ENCODE data around the gene KHDRBS1. TPM values are rescaled to one million over a fixed set of nuclear protein-coding genes. Genes with fewer than 3 reads are reported as not detected.
"Not testable (repeated sequence)": the region's sequence is repeated elsewhere in the genome, so short reads cannot be mapped to it uniquely, and the experiment has no call there.

Gene KHDRBS1
- polyA plus RNA-seq, 1 of the 3 experiments (the other 2 are of a cell fraction), result 52.8 TPM

GRCh38 chr1:32063261-32063681 is 49.6 kb downstream of the KHDRBS1 start:
- DNase-seq, result peak; percentile 55

GRCh38 chr1:32065613-32066488 is 52.2 kb downstream of the KHDRBS1 start:
- H3K4me3 ChIP-seq (ENCODE audit: low read depth in 2 of 2, low read length in 1 of 2); H3K9me3 ChIP-seq; H3K27me3 ChIP-seq (ENCODE audit: insufficient read depth); POLR2A ChIA-PET; H3K9me2 ChIP-seq; H2AFZ ChIP-seq (ENCODE audit: low read depth); DNase-seq; H3K79me2 ChIP-seq (ENCODE audit: insufficient read depth); H3K9ac ChIP-seq: not testable (repeated sequence)
- peaks cover 72% of the 10 kb centered on the region for H3F3A ChIP-seq (replicated peaks; ENCODE audit: insufficient read depth)
- WGBS (ENCODE audit: low lambda C conversion rate), result 58% methylated on average over 21 of the region's 21 CpGs
- peaks cover 12 to 47% of the 10 kb centered on the region in 2 experiments; a peak in 3 of 4 replicates for H3K4me1 ChIP-seq (ENCODE audit: control insufficient read depth in 1 of 2, insufficient read depth in 2 of 2, low read depth in 1 of 2, low read length in 1 of 2)
- CTCF ChIA-PET, result interaction anchor here (1.1 kb wide), 1 partner anchor 102 kb away, joined by 5 read pairs; no protein-coding TSS in a partner anchor
- peak overlapping the region; percentile 57; the same call in 1 of the 2 replicates for H3K4me2 ChIP-seq
- peaks cover 22% of the 10 kb centered on the region for H4K20me1 ChIP-seq (ENCODE audit: insufficient read depth)
- peak overlapping the region in 1 of 2 experiments; percentile 66; a peak in 1 of 4 replicates for H3K27ac ChIP-seq (ENCODE audit: low read depth in 2 of 2, low read length in 1 of 2)
- H3K36me3 ChIP-seq (replicated peaks in 1 of 2; ENCODE audit: control insufficient read depth in 1 of 2, insufficient read depth in 2 of 2, low read length in 1 of 2), result peaks cover 14 to 23% of the 10 kb centered on the region in 2 experiments

More at GRCh38 chr1:32063261-32063681, 49.6 kb downstream of the KHDRBS1 start:
- TF ChIP-seq RFX5 (IDR thresholded peaks at IDR 0.05; ENCODE audit: low read length), result no peak
- TF ChIP-seq USF1 (IDR thresholded peaks at IDR 0.05; ENCODE audit: borderline replicate concordance, low read depth), result no peak
- peak; percentile 68 for TF ChIP-seq CTCF (IDR thresholded peaks at IDR 0.05)
- no peak for TF ChIP-seq CHD2 (IDR thresholded peaks at IDR 0.05; ENCODE audit: low read length, partially characterized antibody)
- no peak for TF ChIP-seq NFIC (IDR thresholded peaks at IDR 0.05; ENCODE audit: borderline replicate concordance)
- TF ChIP-seq RCOR1 (IDR thresholded peaks at IDR 0.05; ENCODE audit: low read length), result no peak
- no peak for TF ChIP-seq RXRA (IDR thresholded peaks at IDR 0.05; ENCODE audit: borderline replicate concordance, low read depth)
- no peak for TF ChIP-seq MEF2A (IDR thresholded peaks at IDR 0.05; ENCODE audit: borderline replicate concordance, low read depth)
- peak; percentile 72 for TF ChIP-seq RAD21 (IDR thresholded peaks at IDR 0.05; ENCODE audit: low read length)
- TF ChIP-seq EZH2phosphoT487 (IDR thresholded peaks at IDR 0.05; ENCODE audit: borderline replicate concordance, low read depth), result no peak
- TF ChIP-seq TEAD4 (IDR thresholded peaks at IDR 0.05; ENCODE audit: borderline replicate concordance, insufficient read depth), result no peak
- TF ChIP-seq SMC3 (IDR thresholded peaks at IDR 0.05; ENCODE audit: low read depth, low read length), result peak; percentile 49
- ChIA-PET CTCF (interaction anchor here (1.0 to 1.9 kb wide), 13 partner anchors 9 to 273 kb away, joined by 3 to 10 read pairs (median 4); partner anchors contain the start of gene KHDRBS1), POLR2A (interaction anchor here (1.0 to 1.7 kb wide), 2 partner anchors 10 to 26 kb away, joined by 3 to 12 read pairs; partner anchors contain the start of gene TMEM39B)
- H3K9me2 ChIP-seq, result no peaks in the 10 kb centered on the region
- no peak overlapping the region for H2AFZ ChIP-seq (ENCODE audit: low read depth)
- H3K9ac ChIP-seq, result peak overlapping the region; percentile 55
- H3K27ac ChIP-seq (ENCODE audit: low read depth in 2 of 2, low read length in 1 of 2), result peak overlapping the region; percentile 45 to 88
- 29% methylated on average over 1 of the region's 1 CpG for WGBS (ENCODE audit: low lambda C conversion rate)
- H3F3A ChIP-seq (replicated peaks; ENCODE audit: insufficient read depth), result peaks cover 91% of the 10 kb centered on the region
- peaks cover 38 to 45% of the 10 kb centered on the region in 2 experiments for H3K36me3 ChIP-seq (replicated peaks in 1 of 2; ENCODE audit: control insufficient read depth in 1 of 2, insufficient read depth in 2 of 2, low read length in 1 of 2)
- peaks cover 26% of the 10 kb centered on the region for H4K20me1 ChIP-seq (ENCODE audit: insufficient read depth)
- H3K4me3 ChIP-seq (ENCODE audit: low read depth in 2 of 2, low read length in 1 of 2), result no peak overlapping the region
- H3K79me2 ChIP-seq (ENCODE audit: insufficient read depth), result peaks cover 5% of the 10 kb centered on the region; the same call in 1 of the 2 replicates
- no peaks in the 10 kb centered on the region for H3K27me3 ChIP-seq (ENCODE audit: insufficient read depth)
- H3K9me3 ChIP-seq, result no peaks in the 10 kb centered on the region
- H3K4me1 ChIP-seq (ENCODE audit: control insufficient read depth in 1 of 2, insufficient read depth in 2 of 2, low read depth in 1 of 2, low read length in 1 of 2), result peaks cover 12 to 40% of the 10 kb centered on the region in 2 experiments; a peak in 3 of 4 replicates
- peak overlapping the region; percentile 66 for H3K4me2 ChIP-seq
